ENCODE results near the gene ROR1.

ROR1 gene

GRCh38 chr1:64006276-64007051 lies 232.6 kb downstream of the ROR1 start:
- no peak for TF ChIP-seq CTCF (IDR thresholded peaks at IDR 0.05)

- no peak for TF ChIP-seq CTCF (IDR thresholded peaks at IDR 0.05)
Measured at GRCh38 chr1:64010316-64010715, 236.5 kb downstream of the ROR1 start.

GRCh38 chr1:64013395-64013794 lies 239.6 kb downstream of the ROR1 start:
- no peak for TF ChIP-seq CTCF (IDR thresholded peaks at IDR 0.05)

DNA sequence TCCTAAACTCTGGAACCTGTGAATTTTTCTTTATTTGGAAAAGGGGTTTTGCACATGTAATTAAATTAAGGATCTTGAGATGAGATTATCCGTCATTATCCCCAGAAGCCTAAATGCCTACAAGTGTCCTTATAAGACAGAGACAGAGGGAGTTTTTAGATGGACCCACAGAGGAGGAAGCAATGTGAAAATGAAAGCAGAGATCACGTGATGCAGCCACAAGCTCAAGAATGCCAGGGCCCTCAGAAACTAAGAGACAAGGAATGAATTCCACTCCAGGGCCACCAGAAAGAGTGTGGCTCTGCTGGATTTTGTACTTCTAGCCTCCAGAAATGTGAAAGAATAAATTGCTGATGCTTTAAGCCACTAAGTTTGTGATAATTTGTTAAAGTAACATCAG lies 246.0 kb downstream of the ROR1 start:
- no peak for TF ChIP-seq CTCF (IDR thresholded peaks at IDR 0.05)

GRCh38 chr1:64021066-64021465 lies 247.2 kb downstream of the ROR1 start:
- TF ChIP-seq CTCF (IDR thresholded peaks at IDR 0.05) = no peak

- TF ChIP-seq CTCF (IDR thresholded peaks at IDR 0.05) = no peak
Measured at GRCh38 chr1:64025051-64025450, 251.2 kb downstream of the ROR1 start.

- no peak for TF ChIP-seq CTCF (IDR thresholded peaks at IDR 0.05)
Measured at GRCh38 chr1:64029037-64029436, 255.2 kb downstream of the ROR1 start.

GRCh38 chr1:64030411-64030810 lies 256.6 kb downstream of the ROR1 start:
- no peak for TF ChIP-seq CTCF (IDR thresholded peaks at IDR 0.05)

Data from LNCAP (cell line).